ENCODE results near the gene SMG9. TPM values are rescaled to one million over a fixed set of nuclear protein-coding genes. Genes with fewer than 3 reads are reported as not detected.

Gene SMG9
- total RNA-seq, 5 donors from 2014 or later (not counting 1 experiment from before 2014, with no cell fraction given): 50.3 to 64.3 (median 56.8) TPM

GRCh38 chr19:43754253-43754502 is 584 bp downstream of the SMG9 start:
- CTCF ChIA-PET: interaction anchor here in 1 of 2 donors (0.9 to 2.3 kb wide), 5 partner anchors 9 to 86 kb away, joined by 4 to 13 read pairs (median 5); no protein-coding TSS in a partner anchor
- Mint-ChIP-seq H3K27ac (peak overlapping the region; percentile 87 to 98), H3K4me1 (peaks cover 38 to 56% (median 45%) of the 10 kb centered on the region in 3 donors), H3K9me3 (no peaks in the 10 kb centered on the region), H3K27me3 (no peaks in the 10 kb centered on the region), H3K36me3 (peaks cover 20% of the 10 kb centered on the region), H3K4me3 (peak overlapping the region; percentile 94 to 98 (median 98))
- no peaks in the 10 kb centered on the region for H3K9me3 ChIP-seq
- peak overlapping the region; percentile 75 to 91 for H3K4me3 ChIP-seq (ENCODE audit: control insufficient read depth in 1 of 2, extremely low read depth in 1 of 2, low read length in 1 of 2)
- no peaks in the 10 kb centered on the region for H3K27me3 ChIP-seq (replicated peaks in 1 of 2; ENCODE audit: control insufficient read depth in 2 of 2, extremely low read depth in 1 of 2, insufficient read depth in 2 of 2, low read length in 1 of 2)
- H3K36me3 ChIP-seq (ENCODE audit: control insufficient read depth in 2 of 2, extremely low read depth in 1 of 2, insufficient read depth in 1 of 2, low read length in 1 of 2): peaks cover 9 to 22% of the 10 kb centered on the region in 2 donors
- peaks cover 2 to 35% of the 10 kb centered on the region in 2 experiments for H3K4me1 ChIP-seq (ENCODE audit: control insufficient read depth in 1 of 2, extremely low read depth in 1 of 2, insufficient read depth in 2 of 2, low read length in 2 of 2)
- peak overlapping the region; percentile 95 for H3K27ac ChIP-seq (ENCODE audit: low read length)
- ATAC-seq (replicated peaks in 1 of 4) (no peak), DNase-seq (no peak)
- POLR2A ChIA-PET: interaction anchor here (0.6 to 1.0 kb wide), 4 partner anchors 11 to 290 kb away, joined by 3 to 4 read pairs (median 4); no protein-coding TSS in a partner anchor
- WGBS (ENCODE audit: insufficient coverage): 1% methylated on average over 11 of the region's 11 CpGs

GRCh38 chr19:43752287-43752875 is 2.4 kb downstream of the SMG9 start:
- Mint-ChIP-seq H3K27ac (peak overlapping the region in 1 of 2 donors; percentile 72), H3K36me3 (peaks cover 32% of the 10 kb centered on the region), H3K4me1 (peaks cover 42 to 63% (median 45%) of the 10 kb centered on the region in 3 donors), H3K9me3 (no peaks in the 10 kb centered on the region), H3K4me3 (no peak overlapping the region), H3K27me3 (no peaks in the 10 kb centered on the region)
- peaks cover 2 to 45% of the 10 kb centered on the region in 2 experiments for H3K4me1 ChIP-seq (ENCODE audit: control insufficient read depth in 1 of 2, extremely low read depth in 1 of 2, insufficient read depth in 2 of 2, low read length in 2 of 2)
- H3K27ac ChIP-seq (ENCODE audit: low read length): peak overlapping the region; percentile 95
- H3K27me3 ChIP-seq (replicated peaks in 1 of 2; ENCODE audit: control insufficient read depth in 2 of 2, extremely low read depth in 1 of 2, insufficient read depth in 2 of 2, low read length in 1 of 2): no peaks in the 10 kb centered on the region
- DNase-seq: no peak
- H3K4me3 ChIP-seq (ENCODE audit: control insufficient read depth in 1 of 2, extremely low read depth in 1 of 2, low read length in 1 of 2): no peak overlapping the region
- WGBS (ENCODE audit: insufficient coverage): 67% methylated on average over 1 of the region's 6 CpGs
- no peak for ATAC-seq (replicated peaks in 1 of 4)
- ChIA-PET CTCF (interaction anchor here in 1 of 2 donors (1.0 kb wide), 1 partner anchor 84 kb away, joined by 3 read pairs; no protein-coding TSS in a partner anchor), POLR2A (no interaction called here)
- H3K9me3 ChIP-seq: no peaks in the 10 kb centered on the region
- peaks cover 19 to 39% of the 10 kb centered on the region in 2 donors for H3K36me3 ChIP-seq (ENCODE audit: control insufficient read depth in 2 of 2, extremely low read depth in 1 of 2, insufficient read depth in 1 of 2, low read length in 1 of 2)

- no peak for DNase-seq
- Mint-ChIP-seq H3K9me3 (no peaks in the 10 kb centered on the region), H3K27ac (peak overlapping the region; percentile 72 to 74), H3K27me3 (no peaks in the 10 kb centered on the region), H3K4me1 (peaks cover 42 to 61% (median 45%) of the 10 kb centered on the region in 3 donors), H3K36me3 (peaks cover 36% of the 10 kb centered on the region), H3K4me3 (no peak overlapping the region)
- 100% methylated on average over 1 of the region's 4 CpGs for WGBS (ENCODE audit: insufficient coverage)
- peaks cover 19 to 46% of the 10 kb centered on the region in 2 donors for H3K36me3 ChIP-seq (ENCODE audit: control insufficient read depth in 2 of 2, extremely low read depth in 1 of 2, insufficient read depth in 1 of 2, low read length in 1 of 2)
- H3K27me3 ChIP-seq (replicated peaks in 1 of 2; ENCODE audit: control insufficient read depth in 2 of 2, extremely low read depth in 1 of 2, insufficient read depth in 2 of 2, low read length in 1 of 2): no peaks in the 10 kb centered on the region
- CTCF ChIA-PET: interaction anchor here in 1 of 2 donors (0.5 kb wide), 1 partner anchor 78 kb away, joined by 4 read pairs; no protein-coding TSS in a partner anchor
- H3K4me1 ChIP-seq (ENCODE audit: control insufficient read depth in 1 of 2, extremely low read depth in 1 of 2, insufficient read depth in 2 of 2, low read length in 2 of 2): peaks cover 2 to 47% of the 10 kb centered on the region in 2 experiments
- ATAC-seq (replicated peaks in 1 of 4): no peak
- no peaks in the 10 kb centered on the region for H3K9me3 ChIP-seq
- no peak overlapping the region for H3K4me3 ChIP-seq (ENCODE audit: control insufficient read depth in 1 of 2, extremely low read depth in 1 of 2, low read length in 1 of 2)
- POLR2A ChIA-PET: no interaction called here
- H3K27ac ChIP-seq (ENCODE audit: low read length): no peak overlapping the region
Observed at GRCh38 chr19:43751466-43752220, 3.1 kb downstream of the SMG9 start.

GRCh38 chr19:43749898-43750297 is 4.9 kb downstream of the SMG9 start:
- Mint-ChIP-seq H3K27me3 (no peaks in the 10 kb centered on the region), H3K4me1 (peaks cover 36 to 54% (median 38%) of the 10 kb centered on the region in 3 donors), H3K36me3 (peaks cover 49% of the 10 kb centered on the region), H3K4me3 (no peak overlapping the region), H3K27ac (peak overlapping the region in 1 of 2 donors; percentile 67), H3K9me3 (no peaks in the 10 kb centered on the region)
- Histone ChIP-seq H3K36me3 (ENCODE audit: control insufficient read depth in 2 of 2, extremely low read depth in 1 of 2, insufficient read depth in 1 of 2, low read length in 1 of 2) (peaks cover 22 to 63% of the 10 kb centered on the region in 2 donors), H3K27ac (ENCODE audit: low read length) (no peak overlapping the region), H3K27me3 (replicated peaks in 1 of 2; ENCODE audit: control insufficient read depth in 2 of 2, extremely low read depth in 1 of 2, insufficient read depth in 2 of 2, low read length in 1 of 2) (no peaks in the 10 kb centered on the region), H3K4me1 (ENCODE audit: control insufficient read depth in 1 of 2, extremely low read depth in 1 of 2, insufficient read depth in 2 of 2, low read length in 2 of 2) (peaks cover 2 to 36% of the 10 kb centered on the region in 2 experiments), H3K9me3 (no peaks in the 10 kb centered on the region), H3K4me3 (ENCODE audit: control insufficient read depth in 1 of 2, extremely low read depth in 1 of 2, low read length in 1 of 2) (no peak overlapping the region)
- ChIA-PET POLR2A (no interaction called here), CTCF (interaction anchor here in 1 of 2 donors (1.5 kb wide), 1 partner anchor 60 kb away, joined by 5 read pairs; no protein-coding TSS in a partner anchor)
- no peak for ATAC-seq (replicated peaks in 1 of 4)
- no peak for DNase-seq
- whole genome bisulfite sequencing (ENCODE audit: insufficient coverage): 100% methylated on average over 1 of the region's 1 CpG

GRCh38 chr19:43749152-43749551 is 5.6 kb downstream of the SMG9 start:
- H3K4me3 Mint-ChIP-seq: no peak overlapping the region
- POLR2A ChIA-PET: no interaction called here
- no peaks in the 10 kb centered on the region for H3K27me3 ChIP-seq (replicated peaks in 1 of 2; ENCODE audit: control insufficient read depth in 2 of 2, extremely low read depth in 1 of 2, insufficient read depth in 2 of 2, low read length in 1 of 2)
- no peak overlapping the region for H3K27ac ChIP-seq (ENCODE audit: low read length)
- no peaks in the 10 kb centered on the region for H3K9me3 ChIP-seq
- WGBS (ENCODE audit: insufficient coverage): 100% methylated on average over 5 of the region's 7 CpGs
- peaks cover 2 to 35% of the 10 kb centered on the region in 2 experiments for H3K4me1 ChIP-seq (ENCODE audit: control insufficient read depth in 1 of 2, extremely low read depth in 1 of 2, insufficient read depth in 2 of 2, low read length in 2 of 2)
- H3K27me3 Mint-ChIP-seq: no peaks in the 10 kb centered on the region
- ATAC-seq (replicated peaks in 1 of 4): no peak
- DNase-seq: no peak
- H3K9me3 Mint-ChIP-seq: no peaks in the 10 kb centered on the region
- peaks cover 34 to 48% (median 35%) of the 10 kb centered on the region in 3 donors for H3K4me1 Mint-ChIP-seq
- H3K4me3 ChIP-seq (ENCODE audit: control insufficient read depth in 1 of 2, extremely low read depth in 1 of 2, low read length in 1 of 2): no peak overlapping the region
- peaks cover 26 to 70% of the 10 kb centered on the region in 2 donors for H3K36me3 ChIP-seq (ENCODE audit: control insufficient read depth in 2 of 2, extremely low read depth in 1 of 2, insufficient read depth in 1 of 2, low read length in 1 of 2)
- peaks cover 52% of the 10 kb centered on the region for H3K36me3 Mint-ChIP-seq
- no peak overlapping the region for H3K27ac Mint-ChIP-seq
- CTCF ChIA-PET: interaction anchor here in 1 of 2 donors (1.5 kb wide), 1 partner anchor 61 kb away, joined by 5 read pairs; no protein-coding TSS in a partner anchor

- Histone ChIP-seq H3K9me3 (no peaks in the 10 kb centered on the region), H3K27me3 (replicated peaks in 1 of 2; ENCODE audit: control insufficient read depth in 2 of 2, extremely low read depth in 1 of 2, insufficient read depth in 2 of 2, low read length in 1 of 2) (no peaks in the 10 kb centered on the region), H3K4me1 (ENCODE audit: control insufficient read depth in 1 of 2, extremely low read depth in 1 of 2, insufficient read depth in 2 of 2, low read length in 2 of 2) (peaks cover 2 to 30% of the 10 kb centered on the region in 2 experiments), H3K27ac (ENCODE audit: low read length) (no peak overlapping the region), H3K4me3 (ENCODE audit: control insufficient read depth in 1 of 2, extremely low read depth in 1 of 2, low read length in 1 of 2) (no peak overlapping the region), H3K36me3 (ENCODE audit: control insufficient read depth in 2 of 2, extremely low read depth in 1 of 2, insufficient read depth in 1 of 2, low read length in 1 of 2) (peaks cover 26 to 75% of the 10 kb centered on the region in 2 donors)
- Mint-ChIP-seq H3K27me3 (no peaks in the 10 kb centered on the region), H3K4me1 (peaks cover 30 to 44% (median 31%) of the 10 kb centered on the region in 3 donors), H3K36me3 (peaks cover 56% of the 10 kb centered on the region), H3K27ac (peak overlapping the region; percentile 65 to 79), H3K9me3 (no peaks in the 10 kb centered on the region), H3K4me3 (no peak overlapping the region)
- CTCF ChIA-PET: interaction anchor here in 1 of 2 donors (1.5 kb wide), 1 partner anchor 61 kb away, joined by 5 read pairs; no protein-coding TSS in a partner anchor
- ATAC-seq (replicated peaks in 1 of 4) (no peak), DNase-seq (no peak)
- 93% methylated on average over 2 of the region's 4 CpGs for WGBS (ENCODE audit: insufficient coverage)
- POLR2A ChIA-PET: no interaction called here
Observed at GRCh38 chr19:43748685-43749084, 6.1 kb downstream of the SMG9 start.
